Stomach (tissue), 4 donors: ENCODE data around the gene FLVCR2.

Experiments used
- POLR2A ChIP-seq, 4 donors: fragments of 450-650 bp; IDR thresholded peaks; one replicate each; pipeline ENCODE4 v1.6.1; 2016; ENCODE audit warnings: antibody characterized with exemption in 4 of 4, control low read depth in 2 of 4, mild to moderate bottlenecking in 1 of 4, moderate library complexity in 1 of 4
- POLR2AphosphoS5 ChIP-seq, 3 donors: sonication (generic); formaldehyde crosslinking; IDR thresholded peaks; one replicate each; pipeline ENCODE4 v1.6.1; 2016; ENCODE audit warnings: antibody characterized with exemption in 3 of 3
- TF ChIP-seq, protein P1 (sequence below), 7 experiments: fragments of 450-650 bp in 4 of 7; fragments of 200-600 bp in 3 of 7; sonication (generic) in 3 of 7; IDR thresholded peaks; one replicate each; pipeline ENCODE4 v1.5.1; 2016 to 2019; ENCODE audit warnings: antibody characterized with exemption in 7 of 7, control low read depth in 2 of 7, mild to moderate bottlenecking in 1 of 7

DNA sequence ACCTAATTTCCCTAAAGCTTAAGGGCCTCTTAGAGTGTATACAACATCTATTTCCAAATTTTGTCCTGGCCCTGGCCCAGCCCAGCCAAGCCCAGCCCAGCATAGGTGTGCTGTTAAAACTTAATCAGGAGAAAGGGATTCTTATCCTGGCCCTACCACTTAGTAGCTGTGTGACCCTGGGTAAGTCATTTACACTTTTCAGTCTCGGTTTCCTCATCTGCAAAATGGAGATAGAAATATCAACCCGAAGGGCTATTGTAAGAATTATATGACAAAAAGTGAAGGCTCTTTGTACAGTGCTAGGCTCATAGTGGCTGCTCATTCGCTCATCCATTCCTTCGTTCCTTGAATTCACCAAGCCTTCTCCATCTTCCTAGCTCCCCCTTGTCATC is 81.8 kb downstream of the FLVCR2 start:
- TF ChIP-seq POLR2A (IDR thresholded peaks at IDR 0.05) (no peak), POLR2AphosphoS5 (IDR thresholded peaks at IDR 0.05) (no peak)
- TF ChIP-seq, protein P1, sequence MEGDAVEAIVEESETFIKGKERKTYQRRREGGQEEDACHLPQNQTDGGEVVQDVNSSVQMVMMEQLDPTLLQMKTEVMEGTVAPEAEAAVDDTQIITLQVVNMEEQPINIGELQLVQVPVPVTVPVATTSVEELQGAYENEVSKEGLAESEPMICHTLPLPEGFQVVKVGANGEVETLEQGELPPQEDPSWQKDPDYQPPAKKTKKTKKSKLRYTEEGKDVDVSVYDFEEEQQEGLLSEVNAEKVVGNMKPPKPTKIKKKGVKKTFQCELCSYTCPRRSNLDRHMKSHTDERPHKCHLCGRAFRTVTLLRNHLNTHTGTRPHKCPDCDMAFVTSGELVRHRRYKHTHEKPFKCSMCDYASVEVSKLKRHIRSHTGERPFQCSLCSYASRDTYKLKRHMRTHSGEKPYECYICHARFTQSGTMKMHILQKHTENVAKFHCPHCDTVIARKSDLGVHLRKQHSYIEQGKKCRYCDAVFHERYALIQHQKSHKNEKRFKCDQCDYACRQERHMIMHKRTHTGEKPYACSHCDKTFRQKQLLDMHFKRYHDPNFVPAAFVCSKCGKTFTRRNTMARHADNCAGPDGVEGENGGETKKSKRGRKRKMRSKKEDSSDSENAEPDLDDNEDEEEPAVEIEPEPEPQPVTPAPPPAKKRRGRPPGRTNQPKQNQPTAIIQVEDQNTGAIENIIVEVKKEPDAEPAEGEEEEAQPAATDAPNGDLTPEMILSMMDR (IDR thresholded peaks at IDR 0.05), result no peak
